ENCODE results near the gene FOXM1. TPM values are rescaled to one million over a fixed set of nuclear protein-coding genes. Genes with fewer than 3 reads are reported as not detected.

FOXM1 gene
- total and polyA plus RNA-seq, 7 experiments from 2014 or later = 0.35 to 77.2 (median 0.82) TPM; not detected in 3

DNA sequence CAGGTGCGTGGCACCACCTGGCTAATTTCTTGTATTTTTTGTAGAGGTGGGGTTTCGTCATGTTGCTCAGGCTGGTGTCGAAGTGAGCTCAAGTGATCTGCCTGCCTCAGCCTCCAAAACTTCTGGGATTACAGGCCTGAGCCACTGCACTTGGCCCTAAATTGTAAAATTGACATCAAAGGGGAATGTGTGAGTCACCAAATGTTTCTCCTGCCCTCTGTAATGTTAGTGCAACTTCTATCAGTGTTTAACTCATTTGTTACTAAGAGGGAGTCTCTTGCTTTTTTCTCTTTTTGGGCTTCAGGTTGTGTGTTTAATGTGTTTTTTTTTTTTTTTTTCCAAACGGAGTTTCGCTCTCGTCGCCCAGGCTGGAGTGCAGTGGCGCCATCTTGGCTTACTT is 16.0 kb upstream of the FOXM1 start:
- peaks cover 0 to 2% (median 0%) of the 10 kb centered on the region in 11 donors for H3K9me3 Mint-ChIP-seq
- ChIA-PET POLR2A (interaction anchor here (0.7 to 1.5 kb wide), 2 partner anchors 16 to 100 kb away, joined by 4 to 7 read pairs; partner anchors contain the start of genes FOXM1 and RHNO1), CTCF (no interaction called here)
- Histone ChIP-seq H3K9me3 (ENCODE audit: control insufficient read depth in 2 of 3, low read length in 3 of 3) (no peaks in the 10 kb centered on the region), H3K27ac (ENCODE audit: low read depth, low read length) (no peak overlapping the region), H3K4me3 (ENCODE audit: low read length) (no peak overlapping the region), H3K36me3 (ENCODE audit: control insufficient read depth in 2 of 3, insufficient read depth in 3 of 3, low read length in 3 of 3) (peaks cover 0 to 8% (median 0%) of the 10 kb centered on the region in 3 experiments), H3K4me1 (ENCODE audit: control insufficient read depth in 2 of 2, insufficient read depth in 2 of 2, low read length in 2 of 2) (peaks cover 3 to 8% of the 10 kb centered on the region in 2 donors), H3K27me3 (ENCODE audit: control insufficient read depth in 2 of 2, insufficient read depth in 2 of 2, low read length in 2 of 2) (no peaks in the 10 kb centered on the region)
- ATAC-seq = no peak
- intact Hi-C loops (cut with micrococcal nuclease) = loop anchor here in 1 of 2 donors (5.0 kb wide), 3 partner anchors 979 to 1754 kb away; partner anchors contain the start of genes AKAP3, NDUFA9, PARP11 and RAD51AP1
- peaks cover 0 to 2% (median 0%) of the 10 kb centered on the region in 5 donors for H3K27me3 Mint-ChIP-seq
- H3K27ac Mint-ChIP-seq = peak overlapping the region in 2 of 9 donors; percentile 18 to 22
- H3K4me3 Mint-ChIP-seq = peak overlapping the region; percentile 27 to 59 (median 47)
- H3K4me1 Mint-ChIP-seq = peaks cover 15 to 35% (median 30%) of the 10 kb centered on the region in 7 donors
- DNase-seq = no peak
- H3K36me3 Mint-ChIP-seq = peaks cover 0 to 4% (median 0%) of the 10 kb centered on the region in 5 donors

DNA sequence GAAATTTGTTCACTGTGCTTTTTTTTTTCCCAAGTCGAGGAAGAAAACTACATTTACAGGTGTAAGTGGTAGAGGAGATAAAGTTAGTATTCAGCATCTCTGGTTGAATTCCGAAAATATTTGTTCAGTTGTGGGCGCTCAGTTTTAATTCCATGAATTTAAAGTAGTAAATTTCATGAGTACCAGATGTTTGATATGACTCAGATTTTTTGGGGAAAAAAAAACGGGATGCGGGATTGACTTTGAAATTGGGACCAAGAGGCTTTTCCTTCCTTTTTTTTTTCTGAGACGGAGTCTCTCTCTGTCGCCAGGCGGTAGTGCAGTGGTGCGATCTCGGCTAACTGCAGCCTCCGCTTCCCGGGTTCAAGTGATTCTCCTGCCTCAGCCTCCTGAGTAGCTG is 15.3 kb upstream of the FOXM1 start:
- no peaks in the 10 kb centered on the region for H3K27me3 ChIP-seq (ENCODE audit: control insufficient read depth in 2 of 2, insufficient read depth in 2 of 2, low read length in 2 of 2)
- Mint-ChIP-seq H3K27ac (no peak overlapping the region), H3K27me3 (peaks cover 0 to 2% (median 0%) of the 10 kb centered on the region in 5 donors), H3K9me3 (peaks cover 0 to 2% (median 0%) of the 10 kb centered on the region in 11 donors), H3K4me3 (peak overlapping the region in 9 of 10 donors; percentile 29 to 100 (median 95)), H3K36me3 (peaks cover 0 to 6% (median 0%) of the 10 kb centered on the region in 5 donors), H3K4me1 (peaks cover 15 to 35% (median 31%) of the 10 kb centered on the region in 7 donors)
- H3K27ac ChIP-seq (ENCODE audit: low read depth, low read length) = no peak overlapping the region
- H3K4me1 ChIP-seq (ENCODE audit: control insufficient read depth in 2 of 2, insufficient read depth in 2 of 2, low read length in 2 of 2) = peaks cover 3 to 8% of the 10 kb centered on the region in 2 donors
- ATAC-seq = no peak
- no peaks in the 10 kb centered on the region for H3K9me3 ChIP-seq (ENCODE audit: control insufficient read depth in 2 of 3, low read length in 3 of 3)
- no peak overlapping the region for H3K4me3 ChIP-seq (ENCODE audit: low read length)
- DNase-seq = no peak
- POLR2A ChIA-PET = interaction anchor here (0.5 to 1.5 kb wide), 3 partner anchors 15 to 100 kb away, joined by 3 to 7 read pairs (median 4); partner anchors contain the start of genes FOXM1 and RHNO1
- H3K36me3 ChIP-seq (ENCODE audit: control insufficient read depth in 2 of 3, insufficient read depth in 3 of 3, low read length in 3 of 3) = peaks cover 0 to 13% (median 0%) of the 10 kb centered on the region in 3 experiments
- CTCF ChIA-PET = interaction anchor here (0.6 kb wide), 1 partner anchor 78 kb away, joined by 3 read pairs; no protein-coding TSS in a partner anchor
- intact Hi-C loops (cut with micrococcal nuclease) = loop anchor here in 1 of 2 donors (5.0 kb wide), 3 partner anchors 980 to 1755 kb away; partner anchors contain the start of genes AKAP3, NDUFA9, PARP11 and RAD51AP1

DNA sequence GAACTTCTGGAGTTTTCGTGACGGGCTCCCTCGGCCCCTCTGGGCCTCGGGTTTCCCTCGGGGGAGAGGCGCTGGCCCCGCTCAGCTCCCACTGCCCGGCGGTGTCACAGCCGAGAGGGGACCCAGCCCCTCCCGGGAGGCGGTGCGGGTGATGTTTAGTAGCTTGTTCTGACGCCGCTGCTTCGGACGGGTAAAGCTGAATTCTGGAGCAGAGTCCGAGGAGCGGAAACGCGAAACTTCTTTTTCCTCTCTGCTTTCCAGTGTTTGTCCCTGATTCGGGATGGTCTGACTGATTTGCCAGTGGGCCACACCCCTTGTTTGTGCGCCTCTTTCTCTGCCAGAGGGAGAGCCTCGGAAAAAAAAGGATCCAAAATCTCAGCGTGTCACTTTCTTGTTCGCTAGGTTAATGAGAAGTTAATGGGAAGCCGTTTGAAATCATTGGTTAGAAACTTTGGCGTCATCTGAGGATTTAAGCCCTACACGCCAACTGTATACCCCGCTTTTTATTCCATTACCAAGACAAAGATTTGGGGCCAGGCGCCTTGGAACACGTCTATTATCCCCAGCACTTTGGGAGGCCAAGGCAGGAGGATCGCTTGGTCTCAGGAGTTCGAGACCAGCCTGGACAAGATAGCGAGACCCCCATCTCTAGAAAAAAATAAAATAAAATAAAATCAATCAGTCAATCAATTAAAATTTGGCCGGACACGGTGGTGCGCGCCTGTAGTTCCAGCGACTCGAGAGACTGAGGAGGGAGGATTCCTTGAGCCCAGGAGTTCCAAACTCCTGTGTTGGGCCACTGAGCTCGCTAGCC is 14.5 kb upstream of the FOXM1 start:
- H3K4me1 ChIP-seq (ENCODE audit: control insufficient read depth in 2 of 2, insufficient read depth in 2 of 2, low read length in 2 of 2) = peaks cover 3 to 8% of the 10 kb centered on the region in 2 donors
- peak overlapping the region; percentile 96 for H3K4me3 ChIP-seq (ENCODE audit: low read length)
- peak overlapping the region; percentile 89 for H3K27ac ChIP-seq (ENCODE audit: low read depth, low read length)
- H3K36me3 ChIP-seq (ENCODE audit: control insufficient read depth in 2 of 3, insufficient read depth in 3 of 3, low read length in 3 of 3) = peaks cover 0 to 19% (median 0%) of the 10 kb centered on the region in 3 experiments
- POLR2A ChIA-PET = interaction anchor here (0.5 to 1.8 kb wide), 3 partner anchors 14 to 78 kb away, joined by 3 to 21 read pairs (median 7); partner anchors contain the start of genes FOXM1 and RHNO1
- H3K27me3 ChIP-seq (ENCODE audit: control insufficient read depth in 2 of 2, insufficient read depth in 2 of 2, low read length in 2 of 2) = no peaks in the 10 kb centered on the region
- DNase-seq (peak in 1 of 9 donors; percentile 2), ATAC-seq (peak; percentile 4)
- Mint-ChIP-seq H3K36me3 (peaks cover 0 to 6% (median 0%) of the 10 kb centered on the region in 5 donors), H3K4me3 (peak overlapping the region; percentile 93 to 100 (median 98)), H3K4me1 (peaks cover 15 to 35% (median 31%) of the 10 kb centered on the region in 7 donors), H3K9me3 (peaks cover 0 to 2% (median 0%) of the 10 kb centered on the region in 11 donors), H3K27me3 (peaks cover 0 to 2% (median 0%) of the 10 kb centered on the region in 5 donors), H3K27ac (peak overlapping the region in 8 of 9 donors; percentile 62 to 97 (median 88))
- no peaks in the 10 kb centered on the region for H3K9me3 ChIP-seq (ENCODE audit: control insufficient read depth in 2 of 3, low read length in 3 of 3)
- CTCF ChIA-PET = interaction anchor here (0.6 kb wide), 1 partner anchor 77 kb away, joined by 3 read pairs; no protein-coding TSS in a partner anchor
- intact Hi-C loops (cut with micrococcal nuclease) = loop anchor here (2.0 to 5.0 kb wide), 5 partner anchors 97 to 1756 kb away; partner anchors contain the start of genes AKAP3 (in 1 of the 2), FKBP4 (in 1 of the 2), NDUFA9 (in 1 of the 2) and PARP11 (in 1 of the 2)

GRCh38 chr12:2890388-2891239 is 13.6 kb upstream of the FOXM1 start, which contains the start of gene TULP3:
TSS of gene TULP3 (plus strand) at chr12:2890891. CDS start at chr12:2890948, 57 bp downstream.
- peak within 1 kb of the TSS; percentile 93 to 100 (median 98) for H3K4me3 Mint-ChIP-seq
- Histone ChIP-seq H3K36me3 (ENCODE audit: control insufficient read depth in 2 of 3, insufficient read depth in 3 of 3, low read length in 3 of 3) (peaks cover 0 to 26% (median 0%) of the 10 kb centered on the region in 3 experiments), H3K9me3 (ENCODE audit: control insufficient read depth in 2 of 3, low read length in 3 of 3) (no peaks in the 10 kb centered on the region), H3K4me1 (ENCODE audit: control insufficient read depth in 2 of 2, insufficient read depth in 2 of 2, low read length in 2 of 2) (peaks cover 3 to 8% of the 10 kb centered on the region in 2 donors), H3K27ac (ENCODE audit: low read depth, low read length) (peak within 1 kb of the TSS; percentile 89), H3K27me3 (ENCODE audit: control insufficient read depth in 2 of 2, insufficient read depth in 2 of 2, low read length in 2 of 2) (no peaks in the 10 kb centered on the region), H3K4me3 (ENCODE audit: low read length) (peak within 1 kb of the TSS; percentile 96)
- H3K27me3 Mint-ChIP-seq = peaks cover 0 to 2% (median 0%) of the 10 kb centered on the region in 5 donors
- intact Hi-C loops (cut with micrococcal nuclease) = loop anchor here (1.0 to 5.0 kb wide), 10 partner anchors 13 to 1757 kb away; partner anchors contain the start of genes FKBP4 (in 2 of the 2), FOXM1 (in 2 of the 2), ITFG2 (in 2 of the 2) and RHNO1 (in 2 of the 2)
- H3K4me1 Mint-ChIP-seq = peaks cover 15 to 35% (median 31%) of the 10 kb centered on the region in 7 donors
- H3K27ac Mint-ChIP-seq = peak within 1 kb of the TSS; percentile 81 to 97 (median 97)
- POLR2A ChIA-PET = interaction anchor here (0.9 to 1.8 kb wide), 4 partner anchors 10 to 95 kb away, joined by 5 to 21 read pairs (median 8); partner anchors contain the start of genes FOXM1 and RHNO1
- DNase-seq (peak; percentile 95 to 98 (median 97)), ATAC-seq (peak; percentile 99)
- H3K9me3 Mint-ChIP-seq = peaks cover 0 to 2% (median 0%) of the 10 kb centered on the region in 11 donors
- H3K36me3 Mint-ChIP-seq = peaks cover 0 to 11% (median 4%) of the 10 kb centered on the region in 5 donors
- CTCF ChIA-PET = interaction anchor here (1.9 kb wide), 1 partner anchor 13 kb away, joined by 6 read pairs; the partner anchor contains the start of genes FOXM1 and RHNO1

DNA sequence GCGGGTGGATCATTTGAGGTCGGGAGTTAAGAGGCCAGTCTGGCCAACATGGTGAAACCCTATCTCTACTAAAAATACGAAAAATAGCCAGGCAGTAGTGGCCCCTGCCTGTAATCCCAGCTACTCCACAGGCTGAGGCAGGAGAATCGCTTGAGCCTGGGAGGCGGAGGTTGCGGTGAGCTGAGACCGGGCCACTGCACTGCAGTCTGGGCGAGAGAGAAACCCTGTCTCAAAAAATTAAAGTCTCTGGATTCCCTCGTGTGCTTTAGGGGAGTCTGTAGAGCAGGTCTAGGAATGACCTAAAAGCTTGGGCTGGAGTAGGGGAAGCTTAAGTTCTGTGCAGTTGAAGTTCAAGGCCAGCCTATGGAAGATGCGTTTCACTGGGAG is 13.0 kb upstream of the FOXM1 start:
- peaks cover 0 to 26% (median 0%) of the 10 kb centered on the region in 3 experiments for H3K36me3 ChIP-seq (ENCODE audit: control insufficient read depth in 2 of 3, insufficient read depth in 3 of 3, low read length in 3 of 3)
- H3K36me3 Mint-ChIP-seq = peaks cover 0 to 11% (median 5%) of the 10 kb centered on the region in 5 donors
- no peak for ATAC-seq
- H3K27me3 ChIP-seq (ENCODE audit: control insufficient read depth in 2 of 2, insufficient read depth in 2 of 2, low read length in 2 of 2) = no peaks in the 10 kb centered on the region
- ChIA-PET POLR2A (interaction anchor here (0.9 to 1.8 kb wide), 4 partner anchors 10 to 94 kb away, joined by 5 to 21 read pairs (median 8); partner anchors contain the start of genes FOXM1 and RHNO1), CTCF (interaction anchor here (1.9 kb wide), 1 partner anchor 12 kb away, joined by 6 read pairs; the partner anchor contains the start of genes FOXM1 and RHNO1)
- H3K4me1 ChIP-seq (ENCODE audit: control insufficient read depth in 2 of 2, insufficient read depth in 2 of 2, low read length in 2 of 2) = peaks cover 3 to 8% of the 10 kb centered on the region in 2 donors
- peak overlapping the region; percentile 81 to 97 (median 97) for H3K27ac Mint-ChIP-seq
- DNase-seq = no peak
- peak overlapping the region; percentile 89 for H3K27ac ChIP-seq (ENCODE audit: low read depth, low read length)
- H3K9me3 ChIP-seq (ENCODE audit: control insufficient read depth in 2 of 3, low read length in 3 of 3) = no peaks in the 10 kb centered on the region
- H3K27me3 Mint-ChIP-seq = peaks cover 0 to 2% (median 0%) of the 10 kb centered on the region in 5 donors
- peak overlapping the region; percentile 96 for H3K4me3 ChIP-seq (ENCODE audit: low read length)
- peaks cover 0 to 2% (median 0%) of the 10 kb centered on the region in 11 donors for H3K9me3 Mint-ChIP-seq
- H3K4me3 Mint-ChIP-seq = peak overlapping the region; percentile 93 to 100 (median 98)
- peaks cover 16 to 38% (median 32%) of the 10 kb centered on the region in 7 donors for H3K4me1 Mint-ChIP-seq
- intact Hi-C loops (cut with micrococcal nuclease) = loop anchor here (1.0 to 5.0 kb wide), 10 partner anchors 13 to 1757 kb away; partner anchors contain the start of genes FKBP4 (in 2 of the 2), FOXM1 (in 2 of the 2), ITFG2 (in 2 of the 2) and RHNO1 (in 2 of the 2)
